SIG-M5 (cell line): ENCODE measurements around the gene APOM.

ENCODE experiments used
- DNase-seq: peaks from one replicate; lab custom pipeline; 2025; lab: John Stamatoyannopoulos, UW

Gene APOM

DNA sequence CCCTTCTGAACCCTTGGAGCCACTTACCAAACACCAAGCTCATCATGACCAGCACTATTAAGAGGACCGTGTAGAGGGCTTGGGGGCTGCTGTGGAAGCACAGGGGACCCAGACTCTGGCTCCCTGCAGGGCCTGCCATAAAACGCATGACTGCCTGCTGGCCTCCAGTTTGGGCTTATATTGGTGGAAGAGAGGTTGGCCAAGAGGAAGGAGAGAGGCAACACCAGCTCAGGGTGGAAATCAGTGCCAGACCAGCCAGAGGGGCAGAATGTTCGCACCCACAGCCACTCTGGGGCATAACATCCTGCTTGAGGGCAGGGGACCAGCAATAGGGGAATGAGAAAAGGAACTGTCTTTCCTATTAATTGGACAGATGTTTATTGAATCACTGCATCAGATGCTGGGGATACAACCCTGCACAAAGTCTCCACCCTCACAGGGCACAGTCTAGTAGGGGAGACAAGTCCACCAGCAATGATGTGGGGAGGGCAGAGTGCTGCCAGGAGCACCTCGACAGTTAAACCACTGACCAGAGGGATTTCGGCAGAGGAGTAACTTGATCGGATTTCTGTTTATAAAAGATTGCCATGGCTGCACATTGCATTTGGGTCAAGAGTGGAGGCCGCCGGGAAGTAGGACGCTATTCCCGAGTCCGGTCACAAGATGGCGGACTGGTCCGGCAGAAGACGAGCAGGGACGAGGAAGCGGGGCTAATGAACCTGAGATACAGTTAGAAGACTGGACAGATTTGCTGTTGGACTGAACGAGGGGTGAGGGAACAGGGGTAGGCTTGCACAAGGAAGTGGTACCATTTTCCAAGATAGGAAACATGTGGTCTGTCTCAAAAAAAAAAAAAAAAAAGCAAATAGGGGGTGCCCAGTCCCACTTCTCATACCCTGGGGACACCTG lies 24.8 kb downstream of the APOM start, which contains the start of gene LY6G5C:
Gene LY6G5C (minus strand): TSS at position 842 of the 909 bp plus-strand sequence. CDS start 694 bp downstream, at position 148.
- DNase-seq: no peak

DNA sequence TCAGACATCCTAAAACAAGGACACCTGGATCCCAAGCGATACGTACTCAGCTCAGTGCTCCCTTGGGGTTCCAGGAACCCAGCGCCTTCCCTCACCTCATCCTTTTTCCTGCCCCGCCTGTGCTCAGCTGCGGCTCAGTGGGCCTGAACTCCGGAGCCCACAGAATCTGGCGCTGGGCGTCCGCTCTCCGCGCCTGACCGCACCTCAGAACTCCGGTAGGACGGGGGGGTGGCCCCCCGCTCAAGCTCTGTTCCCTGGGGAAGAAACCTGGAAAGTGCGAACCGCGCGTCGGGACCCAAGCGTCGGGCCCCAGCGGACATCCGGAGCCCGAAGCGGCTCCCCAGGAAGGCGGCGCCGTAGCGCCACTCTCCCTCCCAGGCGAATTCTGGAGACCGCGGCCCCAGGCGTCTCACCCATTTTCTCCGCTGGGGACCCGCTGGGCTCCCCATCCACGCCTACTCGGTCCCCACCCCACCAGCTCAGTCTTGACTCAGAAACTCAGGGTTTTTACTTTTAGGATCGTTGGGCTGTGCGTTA lies 25.5 kb downstream of the APOM start:
- DNase-seq: no peak

DNA sequence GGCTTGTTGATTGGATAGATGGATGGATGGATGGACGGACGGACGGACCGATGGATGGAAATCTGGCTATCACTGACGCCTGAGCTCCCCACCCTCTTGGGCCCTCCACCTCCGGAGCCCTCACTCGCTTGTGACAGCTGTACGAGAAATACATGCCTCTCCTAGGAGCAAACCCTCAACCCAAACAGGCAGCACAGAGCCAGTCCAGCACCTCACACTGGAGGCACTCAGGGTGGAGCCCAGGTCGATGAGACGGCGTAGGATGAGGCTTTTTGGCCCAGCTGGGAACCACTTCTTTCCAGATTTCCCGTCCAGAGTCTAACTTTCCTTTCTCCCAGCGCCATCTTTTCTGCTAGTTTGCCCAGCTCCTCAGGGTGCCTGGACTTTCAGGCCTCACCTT lies 27.9 kb downstream of the APOM start:
- DNase-seq: no peak

DNA sequence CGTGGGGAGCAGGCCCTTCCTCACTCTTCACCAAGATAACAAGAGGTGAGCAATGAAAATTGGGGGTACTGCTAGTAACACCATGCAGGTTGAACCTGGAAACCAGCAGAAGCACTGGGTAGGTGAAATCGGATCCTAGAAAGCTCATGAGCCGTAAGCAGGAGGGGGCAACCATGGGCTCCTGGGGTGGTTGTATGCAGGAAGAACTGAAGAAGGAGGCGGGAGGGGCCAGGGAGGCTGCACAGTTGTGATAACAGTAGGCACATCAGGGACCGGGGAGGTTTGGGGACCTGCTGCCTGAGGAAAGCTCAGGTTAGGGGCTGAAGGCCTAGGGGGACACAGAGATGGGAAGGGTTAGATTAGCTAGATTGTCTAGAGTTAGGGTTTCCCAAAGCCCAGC lies 30.8 kb downstream of the APOM start:
- no peak for DNase-seq

DNA sequence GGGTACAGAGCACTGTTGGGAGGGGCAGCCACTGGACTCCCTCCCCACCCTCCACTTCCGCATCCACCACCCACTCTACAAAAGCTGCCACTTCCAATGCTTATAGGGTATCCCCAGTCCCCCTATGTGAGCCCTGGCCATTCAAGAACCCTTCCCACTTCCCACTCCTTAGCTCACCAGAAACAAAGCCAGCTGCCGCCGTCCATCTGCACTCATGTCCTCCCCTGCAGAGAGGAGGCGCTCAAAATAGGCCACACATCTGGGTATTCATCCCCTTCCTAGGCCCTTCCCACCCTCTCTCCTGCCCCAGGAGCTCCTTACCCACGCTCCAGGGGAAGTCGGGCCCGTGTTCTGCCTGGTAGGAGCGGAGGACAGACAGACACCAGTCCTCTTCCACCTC lies 31.6 kb downstream of the APOM start:
- no peak for DNase-seq

DNA sequence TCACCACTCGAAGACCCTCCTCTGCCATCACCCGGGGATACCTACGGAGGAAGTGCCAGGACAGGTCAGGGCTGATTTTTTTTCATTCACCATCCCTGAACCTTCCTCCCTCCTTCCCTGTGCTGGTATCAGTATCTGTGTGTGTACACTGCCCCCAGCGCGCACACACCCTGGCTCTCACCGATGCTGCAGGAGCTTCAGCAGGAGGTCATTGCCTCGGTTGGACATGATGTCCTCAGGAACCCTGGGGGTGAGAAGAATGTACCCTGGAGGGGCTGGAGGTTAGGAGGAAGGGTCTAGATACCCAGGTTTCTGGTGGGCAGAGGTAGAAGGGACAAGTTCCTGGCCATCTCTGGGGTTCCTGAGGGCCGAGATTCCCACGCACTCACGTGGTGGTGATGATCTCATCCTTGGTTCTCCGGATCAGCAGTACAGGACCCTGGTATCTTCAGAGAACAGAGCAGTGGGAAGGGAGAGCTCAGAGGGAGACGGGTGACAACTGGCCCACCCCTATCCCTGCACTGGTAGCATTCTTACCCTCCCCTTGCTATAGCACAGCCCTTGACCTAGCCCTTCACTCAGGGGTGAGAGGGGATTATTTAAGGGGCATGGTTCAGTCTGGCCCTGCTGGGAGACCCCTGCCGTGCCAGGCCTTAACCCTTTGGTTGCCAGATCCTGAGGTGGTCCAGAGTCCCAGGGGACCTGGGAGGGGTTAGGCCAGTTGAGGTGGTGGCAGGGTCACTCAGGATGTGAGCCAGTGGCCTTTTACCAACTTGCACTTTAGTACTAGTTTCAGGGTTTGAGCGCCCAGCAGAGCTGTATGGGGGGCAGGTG lies 32.4 kb downstream of the APOM start:
- DNase-seq: no peak

DNA sequence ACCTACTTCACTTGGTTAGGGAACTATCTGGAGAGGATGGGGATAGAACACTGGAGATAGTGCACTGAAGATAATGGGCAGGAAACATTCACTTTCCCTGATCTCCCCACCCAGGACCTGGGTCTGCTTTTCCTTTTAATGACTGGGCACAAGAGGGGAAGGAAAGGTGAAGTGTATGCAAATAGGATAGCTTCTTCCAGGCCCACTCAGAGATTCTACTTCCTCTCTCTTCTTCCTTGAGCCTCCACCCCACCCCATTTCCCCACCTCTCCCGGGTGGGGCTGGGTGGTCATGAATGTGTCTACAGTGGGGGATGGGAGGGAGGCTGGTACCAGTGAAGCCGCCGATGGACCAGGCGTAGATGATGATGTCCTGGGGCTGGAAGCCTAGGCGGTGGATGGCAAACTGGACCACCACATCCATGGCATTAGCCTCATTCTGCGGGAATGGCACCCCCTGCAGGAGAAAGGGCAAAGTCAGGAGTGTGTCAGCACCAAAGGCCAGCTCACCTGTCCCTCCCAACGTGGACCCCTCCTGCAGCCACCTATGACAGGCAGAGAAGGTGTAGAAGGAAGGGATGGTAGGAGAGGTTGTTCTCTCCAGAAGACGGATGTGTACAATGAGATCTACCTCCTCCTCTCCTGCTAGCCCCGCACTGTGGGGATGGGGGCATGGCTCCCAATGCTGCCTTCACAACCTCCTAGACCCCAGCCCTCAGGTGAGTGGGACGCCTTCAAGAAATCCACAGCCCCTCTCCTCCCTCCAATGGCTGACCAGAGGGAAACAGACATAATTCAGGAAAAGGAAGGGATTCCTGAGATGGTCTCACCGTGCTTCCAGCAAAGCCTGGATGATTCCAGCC lies 33.8 kb downstream of the APOM start:
- no peak for DNase-seq

DNA sequence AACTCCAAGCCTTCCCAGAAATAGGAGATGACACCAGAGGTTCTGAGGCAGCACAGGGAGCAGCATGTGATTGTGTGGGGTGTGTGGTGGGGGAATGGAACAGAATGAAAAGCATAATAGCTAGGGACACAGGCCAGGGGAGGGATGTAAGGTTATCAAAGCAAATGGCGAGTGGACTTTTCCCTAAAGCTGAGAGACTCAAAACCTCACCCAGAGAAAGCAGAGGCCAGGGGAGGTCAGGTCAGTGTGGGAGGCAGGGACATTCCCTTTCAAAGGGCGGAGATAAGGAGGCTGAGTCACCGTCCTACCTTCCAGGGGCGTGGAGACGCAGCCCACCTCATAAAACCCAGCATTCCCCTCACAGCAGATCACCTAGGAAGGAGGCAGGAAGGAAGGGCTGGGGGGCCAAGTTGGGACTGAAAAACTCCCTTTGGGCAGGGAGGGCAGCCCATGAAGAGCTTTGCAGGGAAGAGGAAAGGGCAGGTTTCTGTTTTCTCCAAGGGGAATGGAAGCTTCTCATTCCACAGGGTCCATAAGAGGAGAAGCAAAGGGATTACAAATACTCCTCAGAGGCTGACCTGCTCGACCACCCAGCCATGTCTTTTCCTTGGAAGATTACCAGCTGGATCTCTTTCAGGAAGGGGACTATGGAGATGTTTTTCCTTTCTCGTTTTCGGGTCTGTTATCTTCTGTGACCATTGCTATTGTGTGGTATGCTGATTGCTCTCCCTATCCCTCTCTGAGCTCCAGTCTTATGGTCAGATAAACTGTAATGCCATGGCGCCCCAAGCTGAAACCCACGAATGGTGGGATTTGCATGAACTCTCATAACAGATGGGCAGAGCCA lies 34.8 kb downstream of the APOM start:
- no peak for DNase-seq

DNA sequence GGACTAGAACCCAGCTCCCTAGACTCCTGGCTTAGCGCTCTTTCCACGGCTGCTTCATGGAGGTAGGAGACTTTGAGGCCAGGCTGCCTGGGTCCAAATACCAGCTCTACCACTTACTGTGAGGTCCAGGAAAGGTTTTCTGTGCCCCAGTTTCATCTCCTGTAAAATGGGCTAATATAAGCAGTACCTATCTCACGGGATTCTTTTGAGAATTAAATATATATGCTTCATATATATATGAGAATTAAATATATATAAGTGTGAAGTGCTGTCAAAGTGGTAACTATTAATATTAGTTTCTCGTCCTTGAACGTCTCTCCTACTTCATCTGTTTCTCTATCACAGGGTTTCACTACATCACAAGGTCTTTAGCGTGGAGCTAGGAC lies 35.4 kb downstream of the APOM start:
- DNase-seq: no peak

DNA sequence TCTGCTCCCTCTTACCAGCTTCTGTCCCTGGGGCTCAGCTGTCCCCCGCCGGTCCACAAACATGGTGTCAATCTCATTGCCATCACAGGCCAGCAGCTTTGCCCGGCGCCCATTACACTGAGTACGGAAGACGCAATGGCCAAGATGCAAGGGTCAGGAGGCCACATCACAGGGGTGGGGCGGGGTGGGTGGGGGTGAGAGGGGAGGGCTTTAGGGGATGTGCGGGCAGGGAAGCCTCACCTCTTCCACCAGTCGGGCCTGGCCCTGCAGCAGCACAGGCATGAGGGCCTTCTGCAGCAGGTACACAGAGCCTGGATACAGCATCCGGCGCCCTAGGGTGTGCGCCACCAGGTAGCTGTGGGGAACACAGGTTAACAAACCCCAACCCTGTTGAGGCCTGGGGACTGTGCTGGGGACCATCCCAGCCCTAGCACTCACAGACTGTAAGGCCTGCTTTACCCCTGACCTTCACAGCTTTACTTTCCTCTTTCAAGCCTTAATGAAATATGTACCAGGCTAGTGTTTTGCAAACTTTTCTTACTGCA lies 35.9 kb downstream of the APOM start:
- DNase-seq: no peak

DNA sequence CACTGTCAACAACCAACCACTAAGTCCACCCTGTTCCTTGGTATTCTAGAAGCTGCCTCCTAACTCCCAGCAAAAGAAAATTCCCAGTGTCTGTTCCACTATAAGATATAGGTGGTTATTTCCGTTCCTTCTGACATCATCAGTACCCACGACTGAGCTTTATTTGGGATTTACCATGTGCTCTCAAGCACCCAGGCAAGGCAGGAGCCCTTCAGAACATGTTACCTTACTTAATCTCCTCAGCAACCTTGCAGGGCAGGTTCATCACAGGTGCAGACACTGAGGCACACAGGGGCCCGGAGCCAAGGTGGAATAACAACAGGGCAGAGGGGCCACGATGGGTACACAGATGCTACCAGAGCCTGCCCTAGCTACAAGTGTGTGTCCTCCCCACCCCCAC lies 36.7 kb downstream of the APOM start:
- DNase-seq: no peak

DNA sequence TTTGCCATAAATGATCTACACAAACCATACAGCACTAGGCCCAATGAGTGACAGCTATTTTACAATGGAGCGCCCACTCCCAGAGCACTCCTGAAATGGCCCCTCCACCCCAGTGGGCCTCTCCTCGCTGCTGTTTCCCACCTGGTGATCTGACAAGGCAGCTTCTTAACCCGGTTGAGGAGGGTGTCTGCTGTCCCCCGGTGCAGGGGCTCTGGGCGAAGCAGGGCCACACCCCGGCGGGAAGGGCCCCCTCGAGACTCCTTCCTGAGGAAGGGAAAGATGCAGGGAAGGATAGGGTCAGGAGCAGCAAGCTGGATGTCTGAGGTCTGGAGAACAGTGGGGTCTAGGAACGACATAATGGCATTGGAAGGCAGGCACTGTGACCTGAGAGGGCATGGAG lies 37.2 kb downstream of the APOM start:
- DNase-seq: no peak

DNA sequence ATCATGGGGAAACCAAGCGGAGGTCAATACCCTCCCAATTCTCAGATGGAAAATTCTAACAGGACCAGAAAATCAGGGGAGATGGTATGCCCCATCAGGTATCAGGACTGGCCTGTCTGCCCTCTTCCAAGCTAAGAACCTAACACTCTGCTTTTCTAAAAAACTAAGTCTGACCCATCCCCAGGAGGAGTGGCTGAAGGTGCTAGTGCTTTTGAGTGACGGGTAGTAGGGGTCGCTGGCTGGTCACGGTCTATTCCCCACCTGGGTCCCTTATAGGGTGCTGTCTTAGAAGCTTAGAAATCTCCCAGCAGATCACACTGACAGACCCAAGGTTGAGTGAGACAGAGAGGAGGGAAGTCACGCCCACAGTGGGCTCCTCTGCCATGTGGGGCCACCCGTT lies 37.8 kb downstream of the APOM start:
- no peak for DNase-seq

DNA sequence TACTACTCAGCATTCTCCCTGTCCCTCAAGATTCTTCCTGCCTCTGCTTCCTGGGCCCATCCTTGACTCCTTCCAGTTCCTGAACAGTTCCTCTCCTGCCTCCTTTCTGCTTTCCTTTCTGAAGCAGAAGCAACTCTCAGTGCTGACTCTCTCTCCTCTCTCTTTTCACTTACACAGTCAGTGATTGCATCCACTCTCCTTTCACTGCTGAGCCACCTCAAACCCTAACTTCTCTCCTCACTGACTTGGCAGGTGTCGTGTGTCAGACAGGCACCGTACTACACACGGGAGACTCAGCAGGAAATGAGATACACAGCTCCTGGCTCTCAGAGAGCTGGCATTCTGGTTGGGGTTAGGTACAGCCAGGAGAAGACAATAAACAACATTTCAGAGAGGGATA lies 41.9 kb downstream of the APOM start:
- no peak for DNase-seq

DNA sequence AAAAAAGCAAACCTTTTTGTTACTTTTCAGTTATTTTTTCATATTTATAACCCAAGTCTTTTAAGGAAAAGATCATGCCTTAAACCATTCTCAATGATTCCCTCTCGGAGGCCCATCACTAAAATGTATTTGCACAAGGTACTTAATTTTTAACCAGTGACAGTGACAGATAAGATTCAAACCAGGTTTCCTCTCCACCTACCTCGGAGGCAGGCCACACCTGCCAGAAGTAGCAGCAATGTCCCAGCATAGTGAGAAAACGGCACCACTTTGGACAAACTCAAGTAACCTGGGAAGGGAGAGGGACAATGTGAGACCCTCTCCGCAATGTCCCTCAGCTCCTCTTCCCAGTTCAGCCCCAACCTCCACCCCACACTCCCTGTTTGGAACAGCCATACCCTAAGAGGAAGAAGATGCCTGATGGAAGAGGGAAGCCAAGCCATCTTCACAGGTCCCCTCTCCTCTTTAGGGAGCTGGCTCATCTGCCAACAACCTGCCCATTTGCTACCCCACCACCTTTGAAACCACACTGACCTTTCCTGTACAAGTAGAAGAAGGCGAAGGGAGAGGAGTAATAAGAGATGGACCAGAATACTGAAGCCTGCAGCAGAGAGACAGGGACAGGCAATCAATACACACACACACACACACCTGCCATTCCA lies 45.2 kb downstream of the APOM start:
- DNase-seq: no peak

DNA sequence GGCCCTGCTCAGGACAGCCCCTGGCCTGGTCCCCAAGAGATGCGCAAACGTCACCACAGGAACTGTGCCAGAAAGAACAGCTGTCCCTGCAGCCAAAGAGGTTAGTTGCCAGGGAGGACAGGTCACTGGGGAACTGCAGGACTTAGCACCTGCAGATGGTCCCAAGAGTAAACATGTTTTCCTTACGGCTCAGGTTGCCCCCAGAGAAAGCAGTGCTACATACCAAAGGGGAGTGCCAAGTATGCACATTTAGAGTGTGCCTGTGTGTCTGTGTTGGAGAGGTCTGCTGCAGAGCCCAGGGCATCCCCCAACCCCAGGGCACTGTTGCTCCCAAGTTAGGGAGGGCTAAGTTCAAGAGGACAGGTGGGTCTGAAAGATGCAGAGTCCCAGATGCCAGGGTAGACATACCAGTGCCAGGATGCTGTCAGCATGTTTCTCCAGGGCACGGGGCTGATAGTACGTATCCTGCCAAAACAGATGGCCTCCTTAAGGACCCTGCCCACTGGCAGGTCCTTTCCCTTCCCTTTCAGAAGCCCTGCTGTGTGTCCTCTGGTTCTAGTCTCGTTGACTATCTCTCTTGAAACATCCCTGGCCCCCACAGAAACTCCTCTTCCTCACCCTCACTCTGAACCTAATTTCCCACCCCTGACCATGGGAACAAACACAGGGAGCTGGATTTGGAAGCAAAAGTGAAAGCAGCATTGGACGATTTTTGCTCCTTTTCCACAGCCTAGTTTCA lies 46.1 kb downstream of the APOM start:
- no peak for DNase-seq

DNA sequence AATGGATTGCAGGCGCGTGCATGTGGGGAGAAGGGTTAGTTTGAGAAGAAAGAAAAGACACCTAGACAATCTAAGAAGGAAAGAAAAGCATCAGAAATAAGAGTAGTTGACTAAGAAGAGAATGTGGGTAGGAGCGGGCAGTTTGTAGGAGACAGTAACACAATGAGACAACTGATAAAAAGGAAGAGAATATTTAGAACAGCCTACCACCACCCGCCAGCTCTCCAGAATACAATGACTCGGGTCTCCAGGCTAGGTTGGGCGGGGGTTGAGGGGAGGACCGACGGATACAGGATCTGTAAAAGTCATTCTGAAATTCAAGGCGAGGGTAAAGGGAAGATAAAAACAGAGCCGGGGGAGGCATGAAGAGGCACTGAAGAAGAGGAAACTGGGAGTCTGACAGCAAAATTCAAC lies 46.7 kb downstream of the APOM start:
- no peak for DNase-seq

DNA sequence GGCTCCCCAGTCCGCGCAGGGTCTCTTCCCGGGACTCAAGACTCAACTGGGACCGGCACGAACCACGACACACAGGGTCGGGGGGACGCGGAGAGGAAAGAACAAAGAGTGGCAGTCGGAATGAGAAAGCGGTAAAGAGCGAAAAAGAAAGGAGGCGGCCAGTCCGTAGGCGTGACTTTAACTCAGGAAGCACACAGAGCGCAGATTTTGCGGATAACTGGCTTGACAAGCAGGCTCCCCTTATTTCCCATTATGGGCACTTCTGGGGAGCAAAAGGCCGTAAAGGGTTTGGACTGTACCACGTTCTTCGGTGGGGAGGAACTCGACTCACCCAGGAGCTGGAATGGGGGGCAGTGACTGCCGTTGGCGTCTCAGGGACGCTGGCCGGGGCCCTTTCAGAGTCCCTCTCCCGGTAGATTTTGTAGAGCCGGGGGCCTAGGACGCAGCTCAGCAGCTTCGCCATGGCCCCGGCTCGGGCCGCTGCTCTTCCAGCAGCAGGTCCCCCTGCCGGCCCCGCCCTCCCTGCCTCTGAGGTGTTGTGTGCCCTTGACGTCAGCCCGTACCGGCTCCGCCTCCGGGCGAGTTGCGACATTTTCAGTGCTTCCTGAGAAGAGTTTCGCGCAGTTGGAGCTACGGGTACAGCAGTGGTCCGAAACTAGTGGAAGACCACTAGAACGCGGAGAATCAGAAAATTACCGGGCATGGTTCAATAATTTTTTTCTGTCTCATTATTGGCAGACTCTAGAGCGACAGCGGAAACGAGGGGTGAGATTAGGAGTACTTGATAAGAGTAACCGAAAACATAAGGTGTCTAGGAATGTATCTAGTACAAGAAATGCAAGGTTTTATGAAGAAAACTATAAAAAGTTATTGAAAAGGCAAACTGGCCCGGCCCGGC lies 47.4 kb downstream of the APOM start, which contains the start of gene ABHD16A:
Gene ABHD16A (minus strand): TSS at position 506 of the 898 bp plus-strand sequence. CDS start 43 bp downstream, at position 463.
- peak; percentile 79 for DNase-seq
